ENCODE results near the gene C17orf75.

GRCh38 chr17:32305049-32305448 is 36.9 kb downstream of the C17orf75 start:
- TF ChIP-seq CREB1 (IDR thresholded peaks at IDR 0.05; ENCODE audit: low read depth) (no peak), CTCF (IDR thresholded peaks at IDR 0.05 in 2 of 3, conservative IDR thresholded peaks at IDR 0.05 in 1 of 3; ENCODE audit: control insufficient read depth in 2 of 3, extremely low read depth in 1 of 3, insufficient read depth in 1 of 3, low read depth in 3 of 3, low read length in 3 of 3) (no peak), NBN (IDR thresholded peaks at IDR 0.05) (no peak), SREBF1 (IDR thresholded peaks at IDR 0.05; ENCODE audit: low read length) (no peak), FOXK2 (IDR thresholded peaks at IDR 0.05) (no peak), BCLAF1 (IDR thresholded peaks at IDR 0.05) (no peak), JUND (IDR thresholded peaks at IDR 0.05; ENCODE audit: low read depth, low read length) (no peak), FOS (IDR thresholded peaks at IDR 0.05; ENCODE audit: borderline replicate concordance, extremely low read depth, insufficient read length) (no peak), NKRF (conservative IDR thresholded peaks at IDR 0.05) (no peak), MYC (IDR thresholded peaks at IDR 0.05; ENCODE audit: insufficient read depth, insufficient read length, insufficient replicate concordance, low read length, severe bottlenecking) (no peak), NFIC (IDR thresholded peaks at IDR 0.05; ENCODE audit: low read depth, low read length) (no peak), NR2C2 (IDR thresholded peaks at IDR 0.05; ENCODE audit: borderline replicate concordance, control insufficient read depth, insufficient read length, low read depth) (no peak), BCL11A (IDR thresholded peaks at IDR 0.05; ENCODE audit: low read depth, low read length) (no peak), ZSCAN29 (IDR thresholded peaks at IDR 0.05) (no peak)
